HG03060 (cell line): ENCODE results near the gene BEAN1.
"Not testable (repeated sequence)": the region's sequence is repeated elsewhere in the genome, so short reads cannot be mapped to it uniquely, and the experiment has no call there.

Experiments used
- ATAC-seq: cut with Tn5 transposase; IDR thresholded peaks from one replicate; pipeline ENCODE4 v1.9.1; 2021; ENCODE audit warnings: low read depth, moderate number of reproducible peaks; ENCODE audit not compliant: unreplicated experiment

BEAN1 gene

GRCh38 chr16:66481081-66481942 is 54.2 kb downstream of the BEAN1 start:
- no peak for ATAC-seq

- no peak for ATAC-seq
These were observed 54.9 kb downstream of the BEAN1 start for GRCh38 chr16:66481943-66482390.

GRCh38 chr16:66483689-66484452 is 56.8 kb downstream of the BEAN1 start:
- no peak for ATAC-seq

GRCh38 chr16:66484453-66485213 is 57.5 kb downstream of the BEAN1 start:
- no peak for ATAC-seq

GRCh38 chr16:66485376-66485775 is 58.3 kb downstream of the BEAN1 start:
- ATAC-seq, result no peak

- ATAC-seq, result no peak
These were observed 59.2 kb downstream of the BEAN1 start for GRCh38 chr16:66486199-66486772.

GRCh38 chr16:66486773-66487579 is 59.9 kb downstream of the BEAN1 start:
- ATAC-seq, result no peak

GRCh38 chr16:66487580-66488275 is 60.6 kb downstream of the BEAN1 start:
- ATAC-seq, result no peak

GRCh38 chr16:66488505-66488904 is 61.4 kb downstream of the BEAN1 start:
- no peak for ATAC-seq

GRCh38 chr16:66489385-66489784 is 62.3 kb downstream of the BEAN1 start:
- ATAC-seq, result no peak

- no peak for ATAC-seq
These were observed 62.7 kb downstream of the BEAN1 start for GRCh38 chr16:66489818-66490217.

GRCh38 chr16:66490774-66491715 is 64.0 kb downstream of the BEAN1 start:
- no peak for ATAC-seq

GRCh38 chr16:66491716-66492064 is 64.6 kb downstream of the BEAN1 start:
- no peak for ATAC-seq

GRCh38 chr16:66493490-66494401 is 66.7 kb downstream of the BEAN1 start:
- ATAC-seq, result no peak

GRCh38 chr16:66494916-66495315 is 67.8 kb downstream of the BEAN1 start:
- ATAC-seq, result no peak

- ATAC-seq, result no peak
These were observed 68.3 kb downstream of the BEAN1 start for GRCh38 chr16:66495440-66495839.

- ATAC-seq, result not testable (repeated sequence)
These were observed 69.1 kb downstream of the BEAN1 start for GRCh38 chr16:66496226-66496625.
